Activated CD4-positive, alpha-beta T cell treated with anti-CD3 and anti-CD28 coated beads, Interleukin-2, amount 50 U/mL, for 4 hours (primary cell): ENCODE measurements around the gene CCM2.

Source experiments
- DNase-seq, 2 experiments: peaks; one replicate each; pipeline ENCODE4 v3.0.0-alpha.2; 2020

The CCM2 gene

DNA sequence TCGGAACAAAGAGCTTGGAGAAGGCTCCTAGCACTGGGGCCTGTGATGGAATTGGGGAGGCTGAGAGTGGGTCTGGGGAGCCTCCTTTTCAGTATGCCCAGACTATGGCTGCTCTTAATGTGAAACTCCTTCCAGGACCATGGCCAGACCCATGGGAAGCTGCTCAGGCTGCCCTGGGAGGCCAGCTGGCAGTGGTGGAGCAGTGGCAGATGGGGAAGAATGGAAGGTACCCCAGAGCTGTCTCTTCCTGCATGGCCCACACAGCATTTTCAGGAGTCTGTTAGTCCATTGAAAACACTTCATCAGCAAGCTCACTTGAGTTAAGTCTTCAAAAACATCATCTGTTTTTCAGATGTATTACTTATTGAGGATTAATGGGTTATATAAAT, 70.2 kb downstream of the CCM2 start:
- DNase-seq: no peak

DNA sequence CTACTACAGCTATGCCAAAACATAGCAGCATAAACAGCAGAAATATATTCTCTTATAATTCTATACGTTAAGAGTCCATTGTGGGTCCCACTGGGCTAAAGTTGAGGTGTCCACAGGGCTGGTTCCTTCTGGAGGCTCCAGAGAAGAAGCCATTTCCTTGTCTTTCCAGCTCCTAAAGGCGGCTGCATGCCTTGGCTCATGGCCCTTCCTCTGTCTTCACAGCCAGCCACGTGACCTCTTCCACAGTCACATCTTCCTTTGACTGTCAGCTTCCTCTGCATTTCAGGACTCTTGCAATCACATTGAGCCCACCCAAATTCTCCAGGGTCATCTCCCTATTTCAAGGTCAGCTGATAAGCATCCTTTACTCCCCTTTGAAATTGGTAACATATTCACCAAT, 71.5 kb downstream of the CCM2 start:
- DNase-seq: no peak

DNA sequence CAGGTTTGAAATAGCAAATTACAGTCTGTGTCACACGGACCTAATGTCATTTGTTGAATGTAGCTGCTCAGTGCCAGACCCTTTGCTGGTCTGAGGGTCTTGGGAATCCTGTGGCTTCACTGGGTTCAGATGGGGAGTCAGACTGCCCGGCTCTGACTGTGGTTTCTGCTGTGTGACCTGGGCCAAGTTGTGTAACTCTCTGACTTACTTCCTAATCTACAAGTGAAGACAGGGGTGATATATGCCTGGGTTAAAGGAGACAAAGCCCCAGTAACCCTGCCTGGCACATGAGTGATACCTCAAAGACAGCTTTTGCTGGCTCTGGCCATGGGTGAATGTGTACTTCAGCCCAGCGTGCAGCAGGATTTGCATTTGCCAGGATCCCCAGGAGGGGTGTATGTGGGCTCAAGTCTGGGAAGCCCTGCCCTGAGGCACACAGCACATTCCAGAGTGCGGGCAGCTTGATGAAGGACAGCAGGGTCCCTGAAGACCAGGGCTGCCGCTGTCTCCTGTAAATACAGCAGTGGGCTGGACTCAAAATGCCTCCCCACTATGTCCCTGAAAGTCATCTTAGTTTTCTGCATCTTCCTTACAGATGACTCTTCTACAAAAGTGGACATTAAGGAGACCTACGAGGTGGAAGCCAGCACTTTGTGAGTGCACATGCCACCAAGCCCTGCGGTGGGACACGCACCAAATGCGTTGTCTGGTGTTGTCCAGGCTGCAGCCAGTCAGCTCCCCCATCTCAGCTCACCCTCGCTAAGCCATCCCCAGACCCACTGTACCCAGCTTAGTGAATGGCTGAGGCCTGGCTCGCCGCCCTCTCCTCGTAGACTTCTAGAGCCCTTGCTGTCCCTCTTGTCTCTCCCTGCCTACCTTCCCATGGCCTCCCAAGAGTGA, 72.4 kb downstream of the CCM2 start:
- no peak for DNase-seq

DNA sequence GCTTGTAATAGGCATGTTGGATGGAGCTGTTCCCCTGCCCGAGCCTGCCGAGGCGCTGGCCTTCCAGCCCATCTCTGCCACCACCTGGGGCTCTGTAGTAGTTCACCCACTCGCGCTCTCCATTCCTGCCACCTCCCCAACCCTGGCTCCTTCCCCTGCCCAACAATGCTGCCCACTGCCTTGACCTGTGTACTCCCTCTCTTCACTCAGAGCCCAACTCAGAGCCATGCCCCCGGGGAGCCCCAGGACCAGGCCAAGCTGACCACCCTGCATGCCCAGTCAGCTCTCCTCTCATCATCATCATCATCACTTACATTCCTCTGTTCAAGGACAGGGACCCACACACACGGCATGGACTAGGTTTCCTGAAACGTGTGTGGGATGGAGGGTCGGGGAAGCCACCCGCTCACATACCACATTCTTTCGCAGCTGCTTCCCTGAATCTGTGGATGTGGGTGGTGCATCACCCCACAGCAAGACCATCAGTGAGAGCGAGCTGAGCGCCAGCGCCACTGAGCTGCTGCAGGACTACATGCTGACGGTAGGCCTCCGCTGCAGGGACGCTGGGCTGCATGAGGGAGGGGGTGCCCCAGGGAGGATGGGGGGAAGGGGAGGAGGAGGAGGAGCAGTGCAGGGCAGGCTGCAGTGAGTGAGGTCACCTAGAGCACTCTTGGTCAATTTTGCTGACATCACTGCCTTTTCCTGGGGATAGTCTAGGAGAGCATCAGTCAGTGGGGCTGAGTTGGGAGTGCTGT, 73.2 kb downstream of the CCM2 start:
- DNase-seq: no peak

DNA sequence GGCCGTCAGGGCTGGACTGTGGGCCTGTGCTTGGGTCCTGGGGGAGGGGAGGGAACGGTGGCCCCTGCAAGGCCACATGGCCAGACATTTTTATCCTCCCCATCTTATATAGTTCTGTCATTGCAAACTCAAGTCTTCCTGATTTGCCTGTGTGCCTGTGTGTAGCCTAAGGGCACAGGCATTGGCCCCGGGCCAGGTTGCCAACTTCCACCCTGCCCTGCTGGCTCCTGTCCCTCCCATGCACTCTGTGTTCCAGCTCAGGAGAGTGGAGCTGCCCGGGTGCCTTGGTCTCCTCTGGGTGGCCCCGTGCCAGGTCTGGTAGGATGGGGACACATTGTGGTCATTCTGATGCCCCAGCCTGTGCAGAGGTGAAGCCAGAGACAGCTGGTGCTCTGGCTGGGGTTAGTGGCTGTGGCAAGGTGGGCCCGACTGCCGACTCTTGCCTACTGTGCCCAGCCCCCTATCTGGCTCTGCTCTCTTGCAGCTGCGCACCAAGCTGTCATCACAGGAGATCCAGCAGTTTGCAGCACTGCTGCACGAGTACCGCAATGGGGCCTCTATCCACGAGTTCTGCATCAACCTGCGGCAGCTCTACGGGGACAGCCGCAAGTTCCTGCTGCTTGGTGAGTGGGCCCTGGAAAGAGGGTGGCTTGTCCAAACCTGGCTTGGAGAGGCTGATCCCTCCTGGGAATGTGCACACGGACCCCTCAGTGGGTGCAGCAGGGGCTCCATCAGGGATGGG, 74.0 kb downstream of the CCM2 start:
- no peak for DNase-seq

DNA sequence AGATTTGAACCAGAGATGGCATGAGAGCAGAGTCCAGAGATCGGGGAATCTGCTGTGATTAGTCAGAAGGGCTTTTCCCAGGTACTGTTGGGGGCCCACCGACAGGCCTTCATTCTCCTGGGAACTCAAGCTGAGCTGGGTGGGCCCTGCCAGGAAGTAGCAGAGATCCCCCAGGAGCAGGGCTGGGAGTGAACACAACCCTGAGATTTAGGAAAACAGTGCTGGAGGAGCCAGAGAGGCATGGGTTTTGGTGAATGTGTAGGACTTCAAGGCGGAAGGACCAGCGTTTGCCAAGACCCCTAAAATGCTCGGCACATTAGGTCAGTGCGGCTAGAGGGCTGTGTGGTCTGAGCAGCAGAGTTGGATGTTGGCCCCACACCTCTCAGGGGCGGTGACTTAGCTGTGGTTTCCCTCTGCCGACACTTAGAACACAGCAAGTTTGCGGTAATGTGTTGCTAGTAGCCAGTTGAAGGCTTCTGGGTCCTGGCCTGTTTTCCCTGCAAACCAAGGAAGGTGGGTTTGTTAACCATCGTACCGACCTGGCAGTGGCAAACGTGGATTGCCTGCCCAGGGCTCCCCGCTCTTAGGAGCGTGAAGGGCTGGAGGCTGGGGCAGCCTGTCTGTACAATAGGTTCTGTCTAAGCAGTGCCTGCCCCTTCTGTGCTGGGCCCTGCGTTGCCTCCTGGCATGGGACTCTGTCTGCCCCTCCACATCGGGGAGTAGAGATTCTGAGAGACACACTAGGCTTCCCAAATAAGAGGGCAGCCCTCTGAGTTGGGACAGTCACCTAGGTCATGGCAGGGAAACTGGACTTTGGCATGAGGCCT, 74.7 kb downstream of the CCM2 start:
- no peak for DNase-seq

DNA sequence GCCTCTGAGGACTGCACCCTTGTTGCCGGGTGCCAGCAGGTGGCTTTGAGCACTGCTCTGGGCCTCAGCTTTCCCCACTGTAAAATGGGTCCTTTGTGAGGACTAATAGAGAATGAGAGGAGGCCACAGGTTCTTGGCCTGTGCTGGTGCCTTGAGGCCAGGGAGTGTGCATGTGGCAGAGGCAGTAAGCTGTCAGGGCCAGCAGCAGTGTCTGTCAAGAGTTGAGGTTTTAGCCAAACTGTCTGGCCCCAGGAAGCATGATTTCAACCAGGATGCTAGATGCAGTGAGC, 75.3 kb downstream of the CCM2 start:
- DNase-seq: no peak

DNA sequence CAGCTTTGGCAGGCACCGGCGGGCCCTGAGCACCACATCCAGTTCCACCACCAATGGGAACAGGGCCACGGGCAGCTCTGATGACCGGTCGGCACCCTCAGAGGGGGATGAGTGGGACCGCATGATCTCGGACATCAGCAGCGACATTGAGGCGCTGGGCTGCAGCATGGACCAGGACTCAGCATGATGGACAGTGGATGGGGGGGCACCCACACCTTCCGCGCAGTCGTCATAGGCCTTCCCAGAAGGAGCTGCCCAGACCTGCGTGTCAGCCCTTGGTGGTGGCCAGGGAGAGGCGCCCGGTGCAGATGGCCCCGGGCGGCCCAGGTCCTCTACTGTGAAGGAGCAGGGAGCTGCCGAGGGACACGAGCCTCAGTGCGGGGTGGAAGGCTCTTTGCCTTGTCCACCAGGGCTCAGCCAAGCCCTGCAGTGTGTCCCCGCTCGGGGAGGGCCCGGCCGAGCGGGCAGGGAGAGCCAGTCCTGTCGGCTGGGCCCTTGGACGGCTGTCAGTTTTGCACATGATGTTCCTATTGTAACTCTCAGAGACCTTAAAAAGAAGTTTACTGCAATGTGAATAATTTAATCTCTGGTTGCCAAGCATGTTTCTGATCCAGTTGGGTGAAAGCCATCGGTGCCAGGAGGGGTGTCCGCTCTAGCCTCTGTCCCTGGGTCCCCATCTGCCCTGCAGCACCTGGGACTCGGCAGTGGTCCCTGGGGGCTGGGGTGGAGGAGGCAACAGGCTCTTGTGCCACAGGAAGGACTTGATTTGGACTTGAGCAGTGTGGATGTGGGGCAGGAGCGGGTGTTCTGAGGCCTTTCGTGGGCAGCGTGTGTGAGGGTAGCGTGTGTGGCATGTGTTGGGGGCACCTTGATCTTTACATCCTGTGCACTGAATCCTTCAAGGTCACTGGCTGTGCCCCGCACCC, 76.1 kb downstream of the CCM2 start:
- DNase-seq: no peak

DNA sequence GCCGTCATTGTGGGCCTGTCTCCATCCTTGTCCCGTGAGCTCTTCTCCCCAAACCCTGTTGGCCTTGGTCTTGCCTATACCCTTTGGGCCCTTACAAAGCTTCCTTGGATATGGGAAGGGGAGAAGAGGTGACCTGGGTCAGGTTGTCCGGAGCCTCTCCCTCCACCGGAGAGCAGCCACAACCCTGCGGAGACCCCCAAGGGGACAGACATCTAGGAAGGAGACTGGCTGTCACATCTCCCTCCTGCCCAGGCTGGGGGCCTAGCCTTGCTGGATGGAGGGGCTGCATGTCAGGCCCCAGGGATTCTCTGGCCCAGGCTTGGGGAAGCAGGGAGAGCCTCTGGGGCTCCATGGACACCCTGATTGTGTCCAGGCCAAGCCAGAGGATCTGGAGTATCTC, 76.9 kb downstream of the CCM2 start:
- no peak for DNase-seq

DNA sequence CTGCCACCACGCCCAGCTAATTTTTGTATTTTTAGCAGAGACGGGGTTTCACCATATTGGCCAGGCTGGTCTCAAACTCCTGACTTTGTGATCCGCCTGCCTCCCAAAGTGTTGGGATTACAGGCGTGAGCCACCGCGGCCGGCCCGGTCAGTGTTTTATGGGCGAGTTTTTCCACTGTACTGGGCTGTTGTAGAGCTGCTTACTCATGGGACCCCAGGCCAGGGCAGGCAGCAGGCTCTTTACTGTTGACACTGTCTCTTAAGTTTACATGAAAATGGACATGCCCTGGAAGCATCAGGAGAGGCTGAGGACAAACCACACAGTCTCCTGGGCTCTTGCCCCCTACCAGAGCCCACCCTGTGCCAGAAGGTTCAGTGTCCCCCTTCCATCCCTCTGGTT, 77.6 kb downstream of the CCM2 start:
- DNase-seq: no peak

DNA sequence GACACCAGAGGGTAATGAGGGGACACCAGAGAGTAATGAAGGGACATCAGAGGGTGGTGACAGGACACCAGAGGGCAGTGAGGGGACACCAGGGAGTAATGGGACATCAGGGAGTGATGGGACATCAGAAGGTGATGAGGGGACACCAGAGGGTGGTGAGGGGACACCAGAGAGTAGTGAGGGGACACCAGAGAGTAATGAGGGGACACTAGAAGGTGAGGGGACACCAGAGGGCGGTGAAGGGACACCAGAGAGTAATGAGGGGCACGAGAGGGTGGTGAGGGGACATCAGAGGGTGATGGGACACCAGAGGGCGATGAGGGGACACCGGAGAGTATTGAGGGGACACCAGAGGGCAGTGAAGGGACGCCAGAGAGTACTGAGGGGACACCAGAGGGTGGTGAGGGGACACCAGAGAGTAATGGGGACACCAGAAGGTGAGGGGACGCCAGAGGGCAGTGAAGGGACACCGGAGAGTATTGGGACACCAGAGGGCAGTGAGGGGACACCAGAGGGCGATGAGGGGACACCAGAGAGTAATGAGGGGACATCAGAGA, 78.2 kb downstream of the CCM2 start:
- no peak for DNase-seq

DNA sequence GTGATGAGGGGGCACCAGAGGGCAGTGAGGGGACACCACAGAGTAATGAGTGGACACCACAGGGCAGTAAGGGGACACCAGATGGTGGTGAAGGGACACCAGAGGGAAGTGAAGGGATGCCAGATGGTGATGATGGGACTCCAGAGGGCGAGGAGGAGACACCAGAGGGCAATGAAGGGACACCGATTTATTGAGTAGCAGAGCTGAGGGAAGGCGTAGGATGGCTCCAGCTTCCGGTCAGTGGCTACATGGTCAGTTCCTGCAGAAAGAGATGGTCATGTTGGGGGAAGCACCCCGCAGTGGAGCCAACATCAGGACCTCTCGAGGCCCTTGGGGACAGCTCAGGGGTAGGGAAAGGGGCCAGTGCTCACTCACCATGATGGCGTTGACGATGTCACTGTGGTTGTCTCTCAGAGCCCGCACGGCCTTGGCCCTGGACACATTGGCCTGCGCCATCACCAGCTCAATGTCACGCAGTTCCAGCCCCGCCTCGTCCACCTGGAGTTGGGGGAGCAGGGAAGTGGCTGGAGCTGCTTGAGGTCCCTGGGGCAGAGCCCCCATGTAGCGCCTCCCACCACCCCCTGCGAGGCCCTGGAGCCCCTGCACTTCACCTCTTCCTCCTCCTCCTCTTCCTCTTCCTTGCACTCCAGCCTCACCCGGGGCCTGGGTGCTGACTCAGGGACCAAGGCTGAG, 80.4 kb downstream of the CCM2 start:
- DNase-seq: no peak

DNA sequence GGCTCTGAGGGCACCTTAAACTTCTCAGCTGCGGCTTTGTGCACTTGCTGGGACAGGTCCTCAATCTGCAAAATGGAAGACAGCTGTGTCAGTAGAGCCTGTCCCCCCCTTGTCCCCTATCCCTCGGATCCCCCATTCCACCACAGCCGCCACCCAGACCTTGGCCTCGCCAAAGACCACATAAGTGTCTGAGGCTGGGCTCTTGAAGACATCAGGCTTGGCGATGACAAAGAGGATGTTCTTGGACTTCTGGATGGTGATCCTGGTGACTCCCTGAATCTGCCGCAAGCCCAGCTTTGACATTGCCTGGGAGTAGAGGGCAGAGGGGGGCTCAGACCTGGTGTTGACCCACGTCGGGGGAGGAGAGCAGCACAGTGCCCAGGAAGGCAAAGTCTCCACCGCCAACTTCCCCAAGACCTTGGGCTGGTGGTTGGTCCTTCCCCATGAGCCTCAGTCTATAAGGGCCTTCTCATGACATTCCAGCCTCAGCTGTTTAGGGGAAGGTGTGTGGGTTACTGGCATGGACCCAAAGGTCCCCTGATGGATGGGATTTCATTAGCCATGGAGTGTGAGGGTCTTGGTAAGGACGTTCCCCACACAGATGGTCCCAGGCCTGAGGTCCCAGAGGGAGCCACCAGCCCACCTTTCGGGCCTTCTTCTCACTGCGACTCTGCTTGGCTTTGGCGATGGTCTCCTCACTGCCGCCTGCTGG, 81.1 kb downstream of the CCM2 start:
- no peak for DNase-seq

DNA sequence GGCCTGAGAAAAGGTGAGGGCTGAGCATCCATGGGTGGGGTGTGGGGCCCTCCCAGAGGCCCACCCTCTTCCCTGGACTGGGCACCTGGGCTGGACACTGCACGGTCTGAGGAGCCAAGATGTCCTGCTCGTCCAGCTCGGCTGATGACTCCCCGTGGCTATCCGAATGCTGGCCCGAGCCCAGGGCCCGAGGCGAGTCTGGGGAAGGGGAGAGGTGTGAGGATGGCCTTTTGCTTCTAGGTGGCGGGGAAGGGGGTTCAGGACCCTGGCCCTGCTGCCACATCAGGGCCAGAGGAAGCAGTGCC, 81.6 kb downstream of the CCM2 start:
- no peak for DNase-seq

DNA sequence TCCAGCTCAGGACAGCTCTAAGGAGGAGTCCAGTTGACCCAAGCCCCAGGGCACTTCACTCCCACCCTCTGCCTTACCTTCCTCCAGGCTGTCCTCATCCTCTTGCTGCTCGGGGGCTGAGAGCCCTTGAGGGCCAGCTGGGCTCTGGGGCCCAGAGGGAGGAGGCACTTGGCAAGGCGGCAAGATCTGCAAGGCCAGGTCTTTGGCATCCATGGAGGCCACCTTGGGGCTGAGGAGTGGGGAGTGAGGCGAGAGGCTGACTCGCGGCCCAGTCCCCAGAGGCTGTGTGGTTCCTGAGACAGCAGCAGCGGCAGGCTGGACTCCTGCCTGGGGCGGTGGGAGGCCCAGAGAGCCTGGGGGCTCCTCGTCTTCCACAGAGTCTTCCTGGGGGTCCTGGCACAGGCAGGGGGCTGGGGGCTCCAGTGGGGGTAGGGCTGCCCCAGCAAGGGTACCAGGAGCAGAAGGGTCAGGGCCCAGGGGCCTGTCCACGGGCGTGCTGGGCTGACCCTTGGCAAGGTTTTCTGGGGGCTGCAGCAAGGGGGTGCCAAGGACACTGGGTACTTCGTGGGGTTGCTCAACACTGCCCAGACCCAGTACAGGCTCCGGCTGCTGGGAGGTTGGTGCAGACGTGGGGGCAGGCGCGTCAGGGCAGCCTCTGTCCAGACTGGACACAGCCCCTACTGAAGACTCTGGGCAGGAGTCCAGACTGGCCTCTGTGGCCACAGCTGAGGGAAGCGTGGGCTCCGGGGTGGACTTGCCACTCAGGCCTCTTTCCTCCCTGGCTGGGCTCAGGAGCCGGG, 82.2 kb downstream of the CCM2 start:
- no peak for DNase-seq

DNA sequence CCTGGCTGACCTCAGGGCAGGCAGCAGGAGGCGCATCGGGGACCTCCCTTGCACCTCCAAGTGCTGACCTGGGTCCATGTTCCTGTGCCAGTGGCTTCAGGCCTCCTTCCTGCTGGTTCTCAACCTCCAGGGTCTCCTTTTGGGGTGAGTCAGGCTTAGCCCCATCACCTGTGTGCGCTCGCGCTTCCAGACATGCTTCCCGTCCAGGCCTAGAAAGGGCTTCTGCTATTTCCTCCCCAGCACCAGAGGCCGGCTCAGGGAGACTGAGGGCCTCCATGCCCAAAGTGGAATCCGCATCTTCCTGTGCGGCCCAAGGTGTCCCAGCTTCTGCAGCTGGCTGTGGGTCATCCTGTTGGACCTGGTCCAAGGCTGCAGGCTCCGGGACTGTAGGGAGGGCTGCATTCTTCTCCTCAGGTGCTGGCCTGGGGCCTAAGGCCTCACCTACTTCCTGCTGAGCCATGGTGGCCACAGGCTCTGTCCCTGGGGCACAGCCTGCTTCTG, 82.9 kb downstream of the CCM2 start:
- DNase-seq: no peak

DNA sequence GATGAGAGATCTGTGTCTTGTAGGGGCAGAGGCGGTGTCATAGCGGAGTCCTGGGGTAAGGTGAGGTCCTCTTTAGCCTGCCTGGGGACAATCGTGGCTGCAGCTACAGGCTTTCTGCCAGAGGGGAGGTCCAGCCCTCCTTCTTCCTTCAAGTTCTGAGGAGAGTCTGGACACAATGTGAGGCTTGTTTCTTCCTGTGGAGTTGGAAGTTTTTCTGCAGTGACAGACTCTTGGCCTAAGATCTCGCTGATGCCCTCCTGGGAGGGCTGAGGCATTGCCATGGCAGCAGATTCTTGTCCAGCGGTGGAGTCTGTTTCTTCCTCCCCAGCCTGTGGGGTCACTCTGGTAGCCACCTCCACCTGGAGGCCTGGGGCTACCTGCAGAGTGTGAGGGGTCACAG, 84.3 kb downstream of the CCM2 start:
- DNase-seq: no peak

DNA sequence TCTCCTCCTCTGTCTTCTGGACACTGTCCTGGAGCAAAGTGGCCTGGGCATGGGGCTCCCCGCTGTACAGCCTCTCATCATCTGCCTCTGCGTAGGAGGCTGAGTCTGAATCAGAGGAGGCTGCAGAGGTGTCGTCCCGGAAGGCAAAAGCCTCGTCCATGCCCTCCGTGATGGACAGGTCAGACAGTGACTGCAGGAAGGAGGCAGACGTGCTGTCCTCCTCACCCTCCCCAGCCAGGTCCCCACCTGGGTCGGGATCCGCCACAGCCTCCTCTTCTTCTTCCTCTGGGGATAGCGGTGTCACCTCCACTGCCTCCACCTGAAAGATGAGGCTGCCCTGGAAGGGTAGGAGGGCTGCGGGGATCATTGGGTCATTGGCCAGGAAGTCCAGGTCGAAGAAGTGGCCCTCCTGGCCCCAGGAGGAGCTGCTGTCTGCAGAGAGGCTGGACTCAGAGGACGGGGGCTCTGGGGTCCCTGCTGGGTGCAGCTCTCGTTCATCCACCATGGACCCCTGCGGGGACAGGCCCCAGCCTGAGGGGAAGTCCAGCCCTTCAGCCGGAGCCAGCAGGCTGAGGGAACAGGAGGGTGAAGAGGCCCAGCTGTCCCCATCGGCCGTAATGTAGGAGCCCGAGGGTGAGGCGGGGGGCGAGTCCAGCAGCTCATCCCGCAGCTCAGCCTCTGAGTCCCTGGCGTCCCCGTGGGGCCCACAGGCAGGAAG, 85.1 kb downstream of the CCM2 start:
- no peak for DNase-seq
